NOMO-1 (cell line): ENCODE data around the gene IPPK.

Experiments
- DNase-seq, 2 experiments: peaks; one replicate each; lab custom pipeline; 2025; ENCODE audit not compliant: unreplicated experiment in 2 of 2; lab: John Stamatoyannopoulos, UW

Gene IPPK

DNA sequence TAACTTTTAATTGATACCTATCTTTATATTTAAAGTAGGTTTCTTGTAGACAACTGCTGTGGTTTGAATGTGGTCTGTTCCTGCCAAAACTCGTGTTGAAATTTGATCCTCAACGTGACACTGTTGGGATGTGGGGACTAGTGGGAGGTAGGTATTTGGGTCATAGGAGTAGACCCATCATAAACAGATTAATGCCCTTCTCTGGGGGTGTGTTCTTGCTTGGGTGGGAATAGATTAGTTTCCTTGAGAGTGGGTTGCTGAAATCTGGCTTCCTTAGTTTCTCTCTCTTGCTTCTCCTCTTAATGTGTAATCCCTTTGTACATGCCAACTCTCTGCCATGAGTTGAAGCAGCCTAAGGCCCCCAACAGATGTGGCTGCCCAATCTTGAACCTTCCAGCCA is 34.6 kb upstream of the IPPK start:
- DNase-seq = no peak

DNA sequence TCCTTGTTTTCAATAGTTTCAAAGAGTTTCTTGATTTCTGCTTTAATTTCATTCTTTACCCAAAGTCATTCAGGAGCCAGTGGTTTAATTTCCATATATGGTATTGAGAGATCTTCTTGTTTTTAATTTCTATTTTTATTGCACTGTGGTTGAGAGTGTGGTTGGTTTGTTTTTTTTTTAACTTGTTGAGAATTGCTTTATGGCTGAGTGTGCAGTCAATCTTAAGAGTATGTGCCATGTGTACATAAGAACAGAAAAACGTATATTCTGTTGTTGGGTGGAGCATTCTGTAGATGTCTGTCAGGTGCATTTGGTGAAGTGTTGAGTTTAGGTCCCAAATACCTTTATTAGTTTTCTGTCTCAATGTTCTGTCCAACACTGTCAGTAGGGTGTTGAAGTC is 26.7 kb upstream of the IPPK start:
- no peak for DNase-seq

- DNase-seq = no peak
Observed at GRCh38 chr9:92686954-92687353, 17.0 kb upstream of the IPPK start.

- no peak for DNase-seq
Observed at GRCh38 chr9:92685022-92685421, 15.1 kb upstream of the IPPK start.

- no peak for DNase-seq
Observed at GRCh38 chr9:92682269-92682668, 12.3 kb upstream of the IPPK start.

- no peak for DNase-seq
Observed at GRCh38 chr9:92680166-92681119, 10.5 kb upstream of the IPPK start.

DNA sequence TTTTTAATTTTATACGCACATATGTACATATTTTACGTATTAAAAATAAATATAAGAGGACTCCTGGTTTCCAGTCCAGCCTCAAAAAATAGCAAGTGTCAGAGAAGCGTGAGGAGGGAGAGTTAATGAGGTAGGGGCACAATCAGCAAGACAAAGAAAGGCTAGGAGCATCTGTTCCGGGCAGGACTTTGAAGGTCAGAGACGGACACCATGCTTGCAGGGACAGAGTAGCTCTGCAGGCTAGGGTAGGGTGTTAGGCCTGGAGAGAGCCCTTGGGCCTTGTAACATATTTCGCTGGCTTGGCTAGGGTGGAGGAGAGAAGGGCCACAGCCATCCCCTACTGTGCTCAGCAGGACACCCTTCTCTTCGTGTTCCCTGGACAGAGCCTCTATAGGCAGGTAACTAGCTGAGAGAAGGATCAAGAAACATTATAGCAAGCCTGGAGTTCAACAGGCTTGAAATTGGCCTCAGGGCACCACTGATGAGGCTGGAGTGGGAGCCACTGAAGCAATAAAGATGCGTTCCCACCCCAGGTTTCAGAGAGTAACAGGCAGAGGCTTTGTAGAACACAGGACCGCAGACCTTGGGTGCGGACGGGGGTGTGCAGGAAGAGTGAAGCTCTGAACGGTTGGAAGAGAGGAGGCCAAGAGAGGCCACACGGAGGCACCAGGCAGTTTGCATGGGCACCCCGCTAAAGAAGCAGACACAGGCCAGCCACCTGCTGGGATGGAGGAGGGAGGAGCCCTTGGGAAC is 9.7 kb upstream of the IPPK start:
- no peak for DNase-seq

DNA sequence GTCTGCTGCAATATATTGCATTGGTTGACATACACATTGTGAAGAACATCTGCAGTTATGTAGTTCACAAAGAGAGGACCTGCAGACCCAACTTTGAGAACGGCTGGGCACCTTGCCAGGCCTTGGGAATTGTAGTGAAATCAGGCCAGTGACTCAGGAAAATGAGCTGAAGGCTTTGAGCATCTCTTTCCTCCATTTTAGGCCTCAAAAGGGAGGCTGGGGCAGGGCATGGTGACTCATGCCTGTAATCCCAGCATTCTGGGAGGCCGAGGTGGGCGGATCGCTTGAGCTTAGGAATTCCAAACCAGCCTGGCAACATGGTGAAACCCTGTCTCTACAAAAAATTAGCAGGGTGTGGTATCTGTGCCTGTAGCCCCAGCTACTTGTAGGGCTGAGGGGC is 1.4 kb upstream of the IPPK start:
- DNase-seq = no peak

- DNase-seq = no peak
Observed at GRCh38 chr9:92669527-92669889, 423 bp downstream of the IPPK start.

- DNase-seq = no peak
Observed at GRCh38 chr9:92668746-92669526, 995 bp downstream of the IPPK start.

- DNase-seq = no peak
Observed at GRCh38 chr9:92666912-92667532, 2.9 kb downstream of the IPPK start.

DNA sequence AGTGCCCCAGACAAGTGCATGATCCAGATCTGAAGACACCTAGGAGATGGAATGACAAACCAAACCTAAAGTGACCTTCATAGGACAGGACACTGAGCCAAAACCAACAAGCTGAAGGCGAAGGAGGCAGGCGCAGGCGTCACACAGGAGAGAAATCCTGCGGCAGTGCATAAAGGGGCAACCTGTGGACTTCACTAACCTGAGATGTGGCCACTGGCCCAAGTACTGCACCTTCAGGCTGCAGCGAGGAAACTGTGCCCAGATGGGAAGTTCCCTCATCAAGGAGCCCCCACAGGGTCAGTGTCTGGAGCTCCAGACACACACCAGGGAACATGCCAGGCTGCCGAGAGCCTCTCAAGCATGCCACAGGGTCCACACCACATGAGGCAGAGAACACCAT is 3.7 kb downstream of the IPPK start:
- DNase-seq = no peak

DNA sequence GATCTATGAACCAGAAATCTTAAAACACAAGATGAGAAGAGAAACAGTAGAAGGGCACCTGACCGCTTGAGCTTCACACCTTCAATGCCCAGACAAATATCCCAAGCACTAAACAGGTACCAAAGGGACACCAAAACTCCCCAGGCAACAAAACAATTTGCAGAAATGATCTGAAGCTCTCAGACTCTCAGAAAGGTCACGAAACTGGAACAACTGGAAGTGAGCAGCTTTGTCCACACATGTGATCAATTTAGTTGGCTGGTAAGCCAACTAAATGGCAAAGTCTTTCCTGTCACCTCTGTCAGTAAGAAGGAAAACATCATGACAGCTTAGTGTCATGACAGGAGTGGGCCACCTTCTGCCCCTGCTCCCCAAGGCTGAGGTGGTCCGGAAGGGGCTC is 4.1 kb downstream of the IPPK start:
- no peak for DNase-seq

GRCh38 chr9:92664394-92665152 is 5.4 kb downstream of the IPPK start:
- DNase-seq = no peak

DNA sequence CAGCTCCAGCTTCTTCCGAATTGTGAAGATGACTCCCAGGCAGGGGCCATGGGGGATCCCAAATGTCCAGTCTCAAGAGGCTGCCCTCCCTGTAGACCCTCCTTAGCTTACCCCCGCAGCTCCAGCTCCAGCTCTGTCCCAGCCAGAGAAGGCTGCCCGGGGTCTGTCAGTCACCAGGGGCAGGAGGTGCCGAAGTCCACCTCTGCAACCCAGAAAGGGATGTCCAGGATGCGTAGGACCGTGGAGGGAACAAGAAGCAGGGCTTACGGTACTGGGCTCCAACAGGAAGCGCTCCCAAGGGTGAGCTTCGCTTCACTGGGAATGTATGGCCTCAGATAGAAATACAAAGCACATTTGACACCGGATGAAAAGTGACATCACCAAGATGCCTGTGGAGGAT is 6.0 kb downstream of the IPPK start:
- no peak for DNase-seq

DNA sequence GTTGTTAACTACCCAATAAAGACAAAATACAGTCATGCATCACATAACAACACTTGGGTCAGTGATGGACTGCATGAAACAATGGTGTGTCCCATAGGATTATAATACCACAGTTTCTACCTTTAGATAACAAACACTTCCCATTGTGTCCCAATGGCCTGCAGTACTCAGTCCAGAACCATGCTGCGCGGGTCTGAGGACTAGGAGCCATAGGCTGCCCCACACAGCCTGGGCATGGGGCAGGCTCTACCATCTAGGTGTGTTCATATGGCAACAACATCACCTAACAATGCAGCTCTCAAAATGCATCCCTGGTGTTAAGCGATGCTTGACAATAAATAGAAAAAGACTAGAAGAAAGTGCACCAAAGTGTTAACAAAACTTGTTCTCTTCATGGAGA is 6.8 kb downstream of the IPPK start:
- no peak for DNase-seq

- DNase-seq = no peak
Observed at GRCh38 chr9:92661743-92662142, 8.2 kb downstream of the IPPK start.

DNA sequence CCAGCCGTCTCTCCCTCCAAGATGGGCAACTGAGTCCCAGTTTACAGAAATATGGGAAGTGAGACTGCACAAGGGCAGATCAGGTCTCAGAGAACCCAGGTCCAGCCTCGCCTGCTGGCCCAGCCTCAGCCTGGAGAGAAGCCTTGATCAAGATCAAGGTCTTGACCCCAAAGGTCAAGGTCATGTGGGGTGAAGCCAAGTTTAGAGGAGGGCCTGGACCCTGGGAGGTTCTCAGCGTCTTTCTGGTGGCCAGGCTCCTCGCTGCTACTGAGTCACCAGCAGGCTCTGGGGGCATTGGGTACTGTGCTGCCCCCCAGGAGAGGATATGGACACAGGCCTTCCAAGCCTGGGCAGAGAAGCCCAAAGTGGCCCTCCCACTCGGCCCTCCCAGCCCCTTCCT is 8.8 kb downstream of the IPPK start:
- no peak for DNase-seq

DNA sequence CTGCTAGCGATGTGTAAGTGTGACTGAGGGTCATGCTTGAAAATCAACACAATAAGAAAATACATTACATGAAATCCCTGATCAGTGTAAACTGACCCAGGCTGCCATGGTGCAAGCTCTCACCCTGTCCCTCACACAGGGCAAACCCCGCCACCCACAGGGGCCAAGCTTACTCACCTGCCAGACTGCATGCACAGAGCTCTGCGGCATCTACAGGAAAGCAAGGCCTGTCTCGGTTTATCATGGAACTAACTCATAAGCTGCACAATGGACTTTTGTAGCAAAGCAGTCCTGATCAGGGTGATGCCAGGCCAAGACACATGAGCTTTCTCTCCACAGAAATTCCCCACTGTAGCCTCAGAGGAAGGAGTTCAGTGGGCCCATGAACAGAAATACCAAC is 9.7 kb downstream of the IPPK start:
- no peak for DNase-seq

- no peak for DNase-seq
Observed at GRCh38 chr9:92659601-92660000, 10.3 kb downstream of the IPPK start.
